HepG2 (cell line): Measurements from ENCODE around the gene CCDC82. TPM values are rescaled to one million over a fixed set of nuclear protein-coding genes. Genes with fewer than 3 reads are reported as not detected.

Experiments
- ATAC-seq: fragments of 200-7000 bp; cut with Tn5 transposase; 3 replicates; pipeline ENCODE4 v1.9.1; 2020; ENCODE audit warnings: mild to moderate bottlenecking, moderate library complexity
- BruUV-seq: library from RNA; stranded (reverse); fragments of 400-500 nt; replicated peaks from 2 replicates; lab custom pipeline; 2021; lab: Mats Ljungman, UMichigan
- CTCF ChIA-PET: fragments of 300-600 bp; formaldehyde crosslinking; extraction: SDS; loops from one replicate; lab custom pipeline; 2021; ENCODE audit warnings: low total read pairs, inconsistent platforms, low intra/inter-chr PET ratio; lab: Yijun Ruan, JAX
- POLR2A ChIA-PET: fragments of 350-600 bp; sonication (Branson Sonifier 250); formaldehyde crosslinking; loops from one replicate; lab custom pipeline; 2020; ENCODE audit warnings: antibody characterized with exemption, inconsistent platforms; lab: Yijun Ruan, JAX
- DNase-seq: peaks from one replicate; pipeline ENCODE4 v3.0.0-alpha.2; 2015; ENCODE audit warnings: low spot score
- FAIRE-seq: peaks from 3 replicates; lab custom pipeline; 2011; peaks lifted over from hg19 to GRCh38; lab: Jason Lieb, UNC
- H2AFZ ChIP-seq: one replicate; pipeline ENCODE4 v1.6.1; 2011; ENCODE audit warnings: low read length, inconsistent platforms
- H3K27ac ChIP-seq: fragments of 300-600 bp; 3 replicates; pipeline ENCODE4 v1.8.0; 2011; ENCODE audit warnings: mixed run types, mild to moderate bottlenecking, mixed read lengths, low read length, inconsistent platforms; ENCODE audit not compliant: insufficient read depth; ENCODE audit errors: extremely low read length
- H3K27me3 ChIP-seq, 2 experiments: fragments of 200-600 bp in 1 of 2; 2 replicates in 1 of 2; 3 replicates in 1 of 2; pipeline versions ENCODE4 v1.6.0 to v1.8.0; 2011; ENCODE audit warnings: low read length in 2 of 2, mild to moderate bottlenecking in 2 of 2, moderate library complexity in 2 of 2, inconsistent platforms in 1 of 2; ENCODE audit not compliant: insufficient read depth in 2 of 2, control insufficient read depth in 1 of 2
- H3K36me3 ChIP-seq, 2 experiments: fragments of 200-600 bp in 1 of 2; replicated peaks in 1 of 2; 2 replicates in 1 of 2; 3 replicates in 1 of 2; pipeline versions ENCODE4 v1.5.1 to v1.8.0; 2011; ENCODE audit warnings: low read length in 2 of 2, inconsistent platforms in 1 of 2; ENCODE audit not compliant: insufficient read depth in 2 of 2, control insufficient read depth in 1 of 2
- H3K4me1 ChIP-seq: 2 replicates; pipeline ENCODE4 v1.5.1; 2012; ENCODE audit warnings: low read length, inconsistent platforms; ENCODE audit not compliant: insufficient read depth
- H3K4me2 ChIP-seq: 2 replicates; pipeline ENCODE4 v1.6.0; 2011; ENCODE audit warnings: low read depth, low read length, inconsistent platforms
- H3K4me3 ChIP-seq, 3 experiments: fragments of 200-600 bp in 1 of 3; sonication (generic), shearing (Covaris generic) in 1 of 3; replicated peaks in 1 of 3; 2 replicates each; pipeline ENCODE4 v1.5.1; 2011 to 2016; ENCODE audit warnings: low read length in 3 of 3, inconsistent platforms in 2 of 3, low read depth in 2 of 3, mild to moderate bottlenecking in 2 of 3, control low read depth in 1 of 3, mixed read lengths in 1 of 3; ENCODE audit not compliant: insufficient read depth in 1 of 3
- H3K79me2 ChIP-seq: one replicate; pipeline ENCODE4 v1.6.1; 2011; ENCODE audit warnings: low read length, inconsistent platforms; ENCODE audit not compliant: insufficient read depth
- H3K9ac ChIP-seq: 2 replicates; pipeline ENCODE4 v1.6.0; 2011; ENCODE audit warnings: mild to moderate bottlenecking, low read depth, low read length, inconsistent platforms; ENCODE audit not compliant: insufficient read depth
- H3K9me3 ChIP-seq: 2 replicates; pipeline ENCODE4 v1.5.1; 2012; ENCODE audit warnings: mild to moderate bottlenecking, low read length
- H4K20me1 ChIP-seq: 2 replicates; pipeline ENCODE4 v1.6.0; 2011; ENCODE audit warnings: inconsistent platforms, mild to moderate bottlenecking, low read length, moderate library complexity; ENCODE audit not compliant: insufficient read depth
- HNRNPL ChIP-seq: fragments of 200-400 bp; formaldehyde crosslinking; IDR thresholded peaks from 2 replicates; pipeline ENCODE4 v1.6.1; 2017; ENCODE audit warnings: mild to moderate bottlenecking, low read depth, low read length
- PLSCR1 ChIP-seq: sonication (generic); formaldehyde crosslinking; IDR thresholded peaks from 2 replicates; pipeline ENCODE4 v1.5.0; 2020; ENCODE audit warnings: missing genetic modification reagents, mild to moderate bottlenecking, borderline replicate concordance
- SAP130 ChIP-seq: IDR thresholded peaks from 2 replicates; pipeline ENCODE4 v1.6.1; 2016; ENCODE audit warnings: low read depth
- SNRNP70 ChIP-seq: fragments of 200-400 bp; formaldehyde crosslinking; IDR thresholded peaks from 2 replicates; pipeline ENCODE4 v1.6.1; 2017; ENCODE audit warnings: mild to moderate bottlenecking, low read depth, low read length, moderate library complexity
- TEAD2 ChIP-seq: sonication (generic); formaldehyde crosslinking; IDR thresholded peaks from 2 replicates; pipeline ENCODE4 v1.9.0; 2021; ENCODE audit warnings: missing genetic modification reagents
- TRIM22 ChIP-seq: fragments of 450-650 bp; IDR thresholded peaks from 2 replicates; pipeline ENCODE4 v1.6.1; 2017
- ZBTB7B ChIP-seq: sonication (generic); formaldehyde crosslinking; IDR thresholded peaks from 2 replicates; pipeline ENCODE4 v1.4.0; 2020; ENCODE audit warnings: missing genetic modification reagents
- ZFP1 ChIP-seq: IDR thresholded peaks from 2 replicates; pipeline ENCODE4 v1.6.1; 2016
- ZNF101 ChIP-seq: sonication (generic); formaldehyde crosslinking; IDR thresholded peaks from 2 replicates; pipeline ENCODE4 v1.4.0; 2020; ENCODE audit warnings: mild to moderate bottlenecking, low read depth, missing genetic modification reagents, borderline replicate concordance
- ZNF510 ChIP-seq: sonication (generic); formaldehyde crosslinking; IDR thresholded peaks from 2 replicates; pipeline ENCODE4 v1.4.0; 2020; ENCODE audit warnings: low read depth, mild to moderate bottlenecking, missing genetic modification reagents
- ZNF615 ChIP-seq: sonication (generic); formaldehyde crosslinking; IDR thresholded peaks from 2 replicates; pipeline ENCODE4 v1.5.0; 2020; ENCODE audit warnings: mild to moderate bottlenecking, missing genetic modification reagents, borderline replicate concordance
- ZSCAN31 ChIP-seq: sonication (generic); formaldehyde crosslinking; IDR thresholded peaks from 2 replicates; pipeline ENCODE4 v1.5.0; 2020; ENCODE audit warnings: low read depth, mild to moderate bottlenecking, missing genetic modification reagents
- WGBS: methylation state at CpG from one replicate; pipeline ENCODE4 v1.1.6; 2017; ENCODE audit warnings: low lambda C conversion rate; 5-methylcytosine and 5-hydroxymethylcytosine counted together
- in situ Hi-C: cut with HindIII; loops from 2 replicates; pipeline ENCODE4 v1.10.0; 2017; ENCODE audit warnings: low pct_unique_long_range_greater_than_20kb; ENCODE audit not compliant: extremely low pct_ligation_motif_present
- intact Hi-C: fragments of 100-400 bp; cut with micrococcal nuclease; formaldehyde crosslinking; loops from one replicate; pipeline ENCODE4 v1.10.0; 2022; ENCODE audit not compliant: unreplicated experiment
- polyA plus RNA-seq, 8 experiments: library from polyadenylated mRNA; depleted of rRNA in 3 of 8; stranded (reverse) in 7 of 8; unstranded in 1 of 8; fragments of >200 nt; fragmentation: Illumina TruSeq in 4 of 8; extraction: Trizol in 4 of 8; gene quantifications; 2 replicates each; pipeline versions ENCODE4 v1.2.1 to v1.2.3, GENCODE V29; 2011 to 2016; ENCODE audit warnings: low read depth in 4 of 8, missing spikeins in 1 of 8, mixed read lengths in 1 of 8; ENCODE audit not compliant: insufficient read depth in 1 of 8
- total RNA-seq, 5 experiments: library from RNA; depleted of rRNA; stranded (reverse); fragments of >200 nt; fragmentation: Illumina TruSeq; extraction: Trizol; gene quantifications; 2 replicates each; pipeline ENCODE4 v1.2.3, GENCODE V29; 2016; ENCODE audit warnings: low read depth in 1 of 5
- TF ChIP-seq, protein P1 (sequence below): sonication (generic); formaldehyde crosslinking; IDR thresholded peaks from 2 replicates; pipeline ENCODE4 v1.4.0; 2020; ENCODE audit warnings: missing genetic modification reagents, borderline replicate concordance

The CCDC82 gene
- total and polyA plus RNA-seq, 2 of the 13 experiments (the other 11 are each of a cell fraction or from before 2014, with no cell fraction given), result 19.7 to 25.7 TPM

GRCh38 chr11:96341211-96342013, 48.3 kb downstream of the CCDC82 start:
- peaks cover 60% of the 10 kb centered on the region for H3K4me1 ChIP-seq
- peak; percentile 44 for DNase-seq
- H3K9ac ChIP-seq, result peak overlapping the region; percentile 89
- 0 out of 5 replicates have a peak, but pooled peaks cover 0 to 1% of the 10 kb centered on the region in 2 experiments for H3K36me3 ChIP-seq
- H3K79me2 ChIP-seq, result peaks cover 66% of the 10 kb centered on the region
- no peak for FAIRE-seq
- no peaks in the 10 kb centered on the region; a peak in 1 of 5 replicates for H3K27me3 ChIP-seq
- intact Hi-C loops, result loop anchor here (2.0 to 5.0 kb wide), 3 partner anchors 99 to 251 kb away; no protein-coding TSS in a partner anchor
- ATAC-seq, result peak; percentile 47
- H2AFZ ChIP-seq, result no peak overlapping the region
- no TSS peak for BruUV-seq
- peak overlapping the region; percentile 94 for H3K4me2 ChIP-seq
- in situ Hi-C loops, result loop anchor here (10.0 kb wide), 1 partner anchor 327 kb away; no protein-coding TSS in a partner anchor
- POLR2A ChIA-PET, result interaction anchor here (0.7 to 4.6 kb wide), 7 partner anchors 10 to 361 kb away, joined by 3 to 54 read pairs (median 7); partner anchors contain the start of genes CCDC82 and JRKL
- H3K4me3 ChIP-seq, result peak overlapping the region; percentile 77 to 84 (median 80)
- H4K20me1 ChIP-seq, result no peaks in the 10 kb centered on the region
- 58% methylated on average over 21 of the region's 26 CpGs for WGBS
- peak overlapping the region; percentile 80 for H3K27ac ChIP-seq
- CTCF ChIA-PET, result no interaction called here
- no peaks in the 10 kb centered on the region for H3K9me3 ChIP-seq
- TF ChIP-seq ZBTB7B (CRISPR knock-in tag), result peak; percentile 68; the same call in 1 of the 2 replicates
- no peak for TF ChIP-seq ZNF510 (CRISPR knock-in tag)
- TF ChIP-seq SNRNP70, result no peak
- TF ChIP-seq HNRNPL, result 0 out of 2 replicates have a peak, but pooled peaks have one; percentile 28
- no peak for TF ChIP-seq ZNF101
- peak; percentile 38 for TF ChIP-seq SAP130 (CRISPR knock-in tag)
- TF ChIP-seq PLSCR1 (CRISPR knock-in tag), result no peak
- TF ChIP-seq ZSCAN31 (CRISPR knock-in tag), result no peak
- no peak for TF ChIP-seq ZNF615 (CRISPR knock-in tag)
- TF ChIP-seq ZFP1 (CRISPR knock-in tag), result no peak
- TF ChIP-seq TRIM22, result no peak
- TF ChIP-seq, protein P1, sequence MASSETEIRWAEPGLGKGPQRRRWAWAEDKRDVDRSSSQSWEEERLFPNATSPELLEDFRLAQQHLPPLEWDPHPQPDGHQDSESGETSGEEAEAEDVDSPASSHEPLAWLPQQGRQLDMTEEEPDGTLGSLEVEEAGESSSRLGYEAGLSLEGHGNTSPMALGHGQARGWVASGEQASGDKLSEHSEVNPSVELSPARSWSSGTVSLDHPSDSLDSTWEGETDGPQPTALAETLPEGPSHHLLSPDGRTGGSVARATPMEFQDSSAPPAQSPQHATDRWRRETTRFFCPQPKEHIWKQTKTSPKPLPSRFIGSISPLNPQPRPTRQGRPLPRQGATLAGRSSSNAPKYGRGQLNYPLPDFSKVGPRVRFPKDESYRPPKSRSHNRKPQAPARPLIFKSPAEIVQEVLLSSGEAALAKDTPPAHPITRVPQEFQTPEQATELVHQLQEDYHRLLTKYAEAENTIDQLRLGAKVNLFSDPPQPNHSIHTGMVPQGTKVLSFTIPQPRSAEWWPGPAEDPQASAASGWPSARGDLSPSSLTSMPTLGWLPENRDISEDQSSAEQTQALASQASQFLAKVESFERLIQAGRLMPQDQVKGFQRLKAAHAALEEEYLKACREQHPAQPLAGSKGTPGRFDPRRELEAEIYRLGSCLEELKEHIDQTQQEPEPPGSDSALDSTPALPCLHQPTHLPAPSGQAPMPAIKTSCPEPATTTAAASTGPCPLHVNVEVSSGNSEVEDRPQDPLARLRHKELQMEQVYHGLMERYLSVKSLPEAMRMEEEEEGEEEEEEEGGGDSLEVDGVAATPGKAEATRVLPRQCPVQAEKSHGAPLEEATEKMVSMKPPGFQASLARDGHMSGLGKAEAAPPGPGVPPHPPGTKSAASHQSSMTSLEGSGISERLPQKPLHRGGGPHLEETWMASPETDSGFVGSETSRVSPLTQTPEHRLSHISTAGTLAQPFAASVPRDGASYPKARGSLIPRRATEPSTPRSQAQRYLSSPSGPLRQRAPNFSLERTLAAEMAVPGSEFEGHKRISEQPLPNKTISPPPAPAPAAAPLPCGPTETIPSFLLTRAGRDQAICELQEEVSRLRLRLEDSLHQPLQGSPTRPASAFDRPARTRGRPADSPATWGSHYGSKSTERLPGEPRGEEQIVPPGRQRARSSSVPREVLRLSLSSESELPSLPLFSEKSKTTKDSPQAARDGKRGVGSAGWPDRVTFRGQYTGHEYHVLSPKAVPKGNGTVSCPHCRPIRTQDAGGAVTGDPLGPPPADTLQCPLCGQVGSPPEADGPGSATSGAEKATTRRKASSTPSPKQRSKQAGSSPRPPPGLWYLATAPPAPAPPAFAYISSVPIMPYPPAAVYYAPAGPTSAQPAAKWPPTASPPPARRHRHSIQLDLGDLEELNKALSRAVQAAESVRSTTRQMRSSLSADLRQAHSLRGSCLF (CRISPR knock-in tag), result no peak
- TF ChIP-seq TEAD2 (CRISPR knock-in tag), result no peak
